ENCODE measurements around the gene ISYNA1. TPM values are rescaled to one million over a fixed set of nuclear protein-coding genes. Genes with fewer than 3 reads are reported as not detected.

Gene ISYNA1
- total RNA-seq, 1 donor from 2014 or later = 68.5 TPM

DNA sequence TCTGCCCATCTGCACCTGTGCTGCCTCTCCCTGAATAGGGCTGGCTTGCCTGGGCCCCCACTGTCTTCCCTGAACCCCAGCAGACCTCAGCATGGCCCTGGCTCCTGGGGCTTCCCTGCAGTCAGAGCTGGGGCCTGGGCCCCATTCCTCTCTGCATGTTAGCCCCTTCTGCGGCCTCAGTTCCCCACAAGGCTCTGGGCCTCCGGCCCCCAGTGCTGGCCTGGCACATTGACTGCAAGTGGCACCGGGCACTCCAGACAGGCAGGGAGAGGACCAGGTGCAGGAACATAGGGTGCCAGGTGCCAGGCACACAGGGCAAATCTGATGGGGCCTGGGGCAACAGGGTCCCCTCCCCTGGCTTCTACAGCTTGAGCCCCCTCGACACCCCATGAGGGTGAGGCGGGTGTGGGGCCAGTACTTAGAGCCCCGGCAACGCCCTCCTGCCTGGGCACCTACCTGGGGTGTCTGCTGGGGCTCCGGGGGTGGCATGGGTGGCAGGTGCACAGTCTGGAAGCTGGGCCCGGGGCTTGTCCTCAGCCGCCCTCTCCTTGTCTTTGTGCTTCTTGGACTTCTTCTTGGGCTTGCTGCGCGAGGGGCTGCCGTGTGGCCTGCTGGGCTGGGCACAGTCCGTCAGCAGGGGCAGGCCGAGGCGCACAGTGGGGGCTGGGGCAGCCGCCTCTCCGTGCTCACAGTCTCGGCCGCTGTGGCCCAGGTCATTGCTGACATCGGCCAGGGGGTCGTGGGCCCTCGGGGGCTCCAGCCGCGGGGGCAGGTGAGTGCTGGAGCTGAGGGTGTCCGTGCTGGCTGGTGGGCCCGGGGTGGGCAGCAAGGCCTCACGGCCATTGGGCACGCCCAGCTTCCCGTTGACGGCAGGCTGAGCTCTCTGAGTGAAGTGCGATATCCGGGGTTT, 12.3 kb upstream of the ISYNA1 start:
- peaks cover 16% of the 10 kb centered on the region for H3K27me3 Mint-ChIP-seq (ENCODE audit: unreplicated experiment)
- no peak overlapping the region for H3K27ac Mint-ChIP-seq (ENCODE audit: unreplicated experiment)
- no peaks in the 10 kb centered on the region for H3K4me1 Mint-ChIP-seq (ENCODE audit: unreplicated experiment)
- H3K9me3 Mint-ChIP-seq (ENCODE audit: unreplicated experiment) = no peaks in the 10 kb centered on the region
- peaks cover 8% of the 10 kb centered on the region for H3K36me3 Mint-ChIP-seq (ENCODE audit: low read depth, unreplicated experiment)
- no peak overlapping the region for H3K4me3 Mint-ChIP-seq (ENCODE audit: unreplicated experiment)
- TF ChIP-seq, protein P1, sequence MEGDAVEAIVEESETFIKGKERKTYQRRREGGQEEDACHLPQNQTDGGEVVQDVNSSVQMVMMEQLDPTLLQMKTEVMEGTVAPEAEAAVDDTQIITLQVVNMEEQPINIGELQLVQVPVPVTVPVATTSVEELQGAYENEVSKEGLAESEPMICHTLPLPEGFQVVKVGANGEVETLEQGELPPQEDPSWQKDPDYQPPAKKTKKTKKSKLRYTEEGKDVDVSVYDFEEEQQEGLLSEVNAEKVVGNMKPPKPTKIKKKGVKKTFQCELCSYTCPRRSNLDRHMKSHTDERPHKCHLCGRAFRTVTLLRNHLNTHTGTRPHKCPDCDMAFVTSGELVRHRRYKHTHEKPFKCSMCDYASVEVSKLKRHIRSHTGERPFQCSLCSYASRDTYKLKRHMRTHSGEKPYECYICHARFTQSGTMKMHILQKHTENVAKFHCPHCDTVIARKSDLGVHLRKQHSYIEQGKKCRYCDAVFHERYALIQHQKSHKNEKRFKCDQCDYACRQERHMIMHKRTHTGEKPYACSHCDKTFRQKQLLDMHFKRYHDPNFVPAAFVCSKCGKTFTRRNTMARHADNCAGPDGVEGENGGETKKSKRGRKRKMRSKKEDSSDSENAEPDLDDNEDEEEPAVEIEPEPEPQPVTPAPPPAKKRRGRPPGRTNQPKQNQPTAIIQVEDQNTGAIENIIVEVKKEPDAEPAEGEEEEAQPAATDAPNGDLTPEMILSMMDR (IDR thresholded peaks at IDR 0.05; ENCODE audit: unreplicated experiment) = no peak
- DNase-seq (ENCODE audit: low spot score) = no peak

DNA sequence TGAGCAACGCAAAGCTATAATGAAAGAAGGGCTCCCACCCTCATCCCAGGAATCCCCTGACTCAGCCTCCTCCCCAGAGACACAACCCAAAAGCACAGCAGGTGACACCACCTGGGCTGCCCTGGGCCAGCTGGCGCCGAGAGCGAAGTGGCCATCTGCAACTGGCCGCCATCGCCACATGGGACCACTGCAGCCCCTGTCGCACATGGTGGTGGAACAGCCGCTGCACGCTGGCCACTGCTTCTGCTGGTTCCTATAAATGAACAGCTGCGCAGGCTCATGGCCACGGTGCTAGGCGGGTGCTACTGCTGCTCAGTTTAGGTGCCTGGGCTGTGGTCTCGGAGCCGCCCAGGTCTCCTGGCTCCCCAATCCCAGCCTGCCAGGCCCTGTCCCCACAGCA, 11.6 kb upstream of the ISYNA1 start:
- no peak overlapping the region for H3K4me3 Mint-ChIP-seq (ENCODE audit: unreplicated experiment)
- H3K27me3 Mint-ChIP-seq (ENCODE audit: unreplicated experiment) = peaks cover 16% of the 10 kb centered on the region
- H3K9me3 Mint-ChIP-seq (ENCODE audit: unreplicated experiment) = no peaks in the 10 kb centered on the region
- no peak for DNase-seq (ENCODE audit: low spot score)
- H3K4me1 Mint-ChIP-seq (ENCODE audit: unreplicated experiment) = no peaks in the 10 kb centered on the region
- TF ChIP-seq, protein P1 (IDR thresholded peaks at IDR 0.05; ENCODE audit: unreplicated experiment) = no peak
- no peak overlapping the region for H3K27ac Mint-ChIP-seq (ENCODE audit: unreplicated experiment)
- H3K36me3 Mint-ChIP-seq (ENCODE audit: low read depth, unreplicated experiment) = peaks cover 8% of the 10 kb centered on the region

DNA sequence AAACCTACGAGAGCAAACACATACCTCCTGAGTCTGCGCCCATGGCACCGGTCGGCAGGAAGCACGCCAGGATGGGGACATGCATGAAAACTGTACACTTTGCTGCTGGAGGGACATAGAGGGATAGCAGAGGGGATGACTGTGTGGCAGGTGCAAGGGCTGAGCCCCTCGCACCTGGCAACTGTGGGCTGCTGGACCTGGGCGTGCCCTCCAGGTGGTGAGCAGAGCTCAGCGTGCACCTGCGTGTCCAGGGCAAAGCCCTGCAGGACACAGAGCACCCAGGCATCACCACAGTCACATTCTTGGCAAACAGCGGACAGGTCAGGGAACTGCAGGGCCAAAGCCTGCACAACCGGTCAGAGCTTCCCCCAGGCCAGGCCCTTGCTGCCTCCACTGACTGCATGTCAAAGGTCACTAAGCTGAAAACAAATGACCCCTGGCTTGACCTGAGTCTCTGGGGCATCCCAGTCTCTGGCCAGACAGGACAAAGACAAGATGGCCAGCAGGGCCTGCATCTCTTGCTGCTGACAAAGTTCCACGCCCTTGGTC, 9.0 kb upstream of the ISYNA1 start:
- Mint-ChIP-seq H3K27me3 (ENCODE audit: unreplicated experiment) (peaks cover 13% of the 10 kb centered on the region), H3K36me3 (ENCODE audit: low read depth, unreplicated experiment) (peaks cover 12% of the 10 kb centered on the region), H3K4me3 (ENCODE audit: unreplicated experiment) (no peak overlapping the region), H3K27ac (ENCODE audit: unreplicated experiment) (no peak overlapping the region), H3K9me3 (ENCODE audit: unreplicated experiment) (no peaks in the 10 kb centered on the region), H3K4me1 (ENCODE audit: unreplicated experiment) (peaks cover 2% of the 10 kb centered on the region)
- no peak for DNase-seq (ENCODE audit: low spot score)
- TF ChIP-seq, protein P1 (IDR thresholded peaks at IDR 0.05; ENCODE audit: unreplicated experiment) = no peak

DNA sequence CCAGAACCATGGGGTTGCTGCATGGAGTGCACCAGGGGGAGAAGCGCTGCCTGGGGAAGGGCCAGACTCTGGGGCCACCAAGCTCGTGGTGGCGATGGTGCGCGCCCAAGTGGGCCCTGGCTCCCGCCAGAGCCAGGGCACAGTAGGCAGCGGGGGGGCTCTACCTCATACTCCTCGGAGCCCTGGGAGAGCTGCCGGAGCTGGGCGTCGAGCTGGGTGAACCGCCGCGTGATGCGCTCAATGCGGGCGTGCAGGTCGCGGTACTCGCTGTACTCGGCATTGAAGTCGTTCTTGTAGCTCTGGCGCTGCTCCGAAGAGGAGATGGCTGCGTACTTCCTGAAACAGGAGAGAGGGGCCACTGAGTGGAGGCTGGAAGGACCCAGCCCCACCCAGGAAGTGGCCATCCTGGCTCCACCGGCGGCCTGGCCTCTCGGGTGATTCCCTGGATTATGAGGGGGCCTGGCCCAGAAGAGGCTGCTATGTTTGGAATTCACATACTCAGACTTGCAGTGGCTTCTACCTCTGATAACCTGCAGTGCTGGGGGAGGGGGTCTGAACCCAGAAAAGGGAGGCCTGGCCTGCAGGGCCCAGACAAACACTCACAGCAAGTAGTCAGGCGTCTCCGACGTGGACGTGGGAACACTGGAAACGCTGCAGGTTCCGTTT, 8.3 kb upstream of the ISYNA1 start:
- peaks cover 2% of the 10 kb centered on the region for H3K4me1 Mint-ChIP-seq (ENCODE audit: unreplicated experiment)
- TF ChIP-seq, protein P1 (IDR thresholded peaks at IDR 0.05; ENCODE audit: unreplicated experiment) = no peak
- no peak overlapping the region for H3K27ac Mint-ChIP-seq (ENCODE audit: unreplicated experiment)
- no peak overlapping the region for H3K4me3 Mint-ChIP-seq (ENCODE audit: unreplicated experiment)
- H3K9me3 Mint-ChIP-seq (ENCODE audit: unreplicated experiment) = no peaks in the 10 kb centered on the region
- DNase-seq (ENCODE audit: low spot score) = no peak
- H3K36me3 Mint-ChIP-seq (ENCODE audit: low read depth, unreplicated experiment) = peaks cover 12% of the 10 kb centered on the region
- H3K27me3 Mint-ChIP-seq (ENCODE audit: unreplicated experiment) = peaks cover 11% of the 10 kb centered on the region

Measured in endothelial cell (in vitro differentiated cells).